GM18868 (cell line): ENCODE data around the gene FRS3.
"Not testable (repeated sequence)": the region's sequence is repeated elsewhere in the genome, so short reads cannot be mapped to it uniquely, and the experiment has no call there.

Experiments used
- ATAC-seq: cut with Tn5 transposase; IDR thresholded peaks from one replicate; pipeline ENCODE4 v1.9.1; 2021; ENCODE audit warnings: mild to moderate bottlenecking, moderate library complexity; ENCODE audit not compliant: unreplicated experiment

The FRS3 gene

DNA sequence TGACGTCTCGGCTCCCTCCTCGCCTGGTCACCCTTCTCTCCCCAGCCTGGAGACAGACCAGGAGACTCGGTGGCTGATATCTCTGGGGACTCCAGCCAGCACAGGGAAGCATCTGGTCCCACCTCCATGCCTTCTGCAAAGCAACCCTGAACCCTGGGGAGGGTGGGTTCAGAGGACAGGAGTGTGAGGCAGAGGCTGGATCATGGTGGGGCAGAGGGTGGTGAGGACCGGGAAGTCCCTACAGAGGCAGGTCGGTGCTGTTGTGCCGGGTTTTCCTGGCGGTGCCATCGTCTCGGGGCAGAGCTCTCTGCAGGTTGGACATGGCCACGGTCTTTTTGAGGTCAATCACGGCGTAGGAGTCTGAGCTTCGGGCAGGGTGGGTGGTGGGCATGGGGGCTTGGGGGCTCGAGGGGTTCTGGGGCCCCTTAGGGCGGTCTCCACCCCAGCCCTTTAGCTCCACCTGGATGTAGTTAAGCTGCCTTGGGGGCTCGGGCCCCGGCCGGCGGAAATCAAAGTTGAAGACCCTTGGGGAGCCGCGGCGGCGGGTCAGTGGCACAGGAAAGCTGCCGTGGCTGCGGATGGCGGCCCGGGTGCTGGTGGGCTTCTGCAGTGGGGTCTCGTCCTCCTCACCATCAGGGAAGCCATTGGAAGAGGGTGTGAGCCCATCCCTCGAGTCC, 9.2 kb downstream of the FRS3 start:
- ATAC-seq: no peak

DNA sequence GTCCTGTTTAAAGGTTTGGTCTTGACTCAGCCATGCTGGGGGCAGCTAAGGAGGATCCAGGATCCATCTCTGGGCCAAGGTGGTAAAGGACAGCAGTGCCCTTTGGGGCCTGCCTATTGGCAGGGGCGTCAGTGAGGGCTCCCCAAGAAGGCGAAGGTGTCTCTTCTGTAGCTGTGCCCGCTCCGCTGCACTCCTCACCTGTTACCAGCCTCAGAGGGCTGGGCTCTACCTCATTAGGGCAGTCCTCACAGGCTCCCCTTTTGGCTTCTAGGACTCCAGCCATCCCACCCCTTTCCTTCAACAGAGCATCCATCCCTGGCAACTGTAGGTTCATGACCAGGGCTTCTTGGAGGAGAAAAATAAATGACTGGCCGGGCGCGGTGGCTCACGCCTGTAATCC, 10.3 kb downstream of the FRS3 start:
- no peak for ATAC-seq

DNA sequence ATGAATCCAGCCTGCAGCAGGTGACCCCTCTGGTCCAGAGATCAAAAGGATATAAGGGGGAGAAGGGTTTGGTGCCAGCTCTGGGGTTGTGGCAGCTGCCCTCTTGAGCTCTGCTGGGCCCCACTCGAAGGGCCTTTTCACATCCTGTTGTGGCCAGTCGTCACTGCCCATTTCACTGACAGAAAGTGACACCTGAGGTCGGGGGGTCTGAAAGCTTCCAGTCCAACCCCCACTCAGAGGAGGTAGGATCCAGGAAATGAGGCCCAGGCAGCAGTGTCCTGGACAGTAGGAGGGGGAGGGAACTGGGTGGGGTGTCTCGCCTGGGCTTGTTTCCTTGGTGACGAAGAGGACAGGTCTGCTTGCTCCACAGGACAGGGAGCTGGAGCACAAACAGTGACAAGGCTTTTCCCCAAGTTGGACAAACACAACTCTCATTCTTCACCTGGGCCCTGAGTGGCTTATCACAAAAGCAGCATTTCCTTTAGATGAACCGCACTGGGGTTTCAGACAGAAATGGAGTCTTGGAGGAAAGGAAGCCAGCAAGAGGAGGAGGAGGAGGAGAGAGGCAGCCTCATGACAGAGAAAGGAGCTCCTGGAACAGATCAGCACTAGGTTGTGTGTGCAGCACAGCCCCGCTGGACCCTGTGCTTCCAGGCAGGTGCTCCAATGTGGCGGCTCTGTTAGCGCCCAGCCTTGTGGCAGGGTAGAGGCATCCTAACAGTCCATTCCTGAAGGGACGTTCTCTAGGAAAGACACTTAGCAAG, 11.0 kb downstream of the FRS3 start:
- ATAC-seq: no peak

DNA sequence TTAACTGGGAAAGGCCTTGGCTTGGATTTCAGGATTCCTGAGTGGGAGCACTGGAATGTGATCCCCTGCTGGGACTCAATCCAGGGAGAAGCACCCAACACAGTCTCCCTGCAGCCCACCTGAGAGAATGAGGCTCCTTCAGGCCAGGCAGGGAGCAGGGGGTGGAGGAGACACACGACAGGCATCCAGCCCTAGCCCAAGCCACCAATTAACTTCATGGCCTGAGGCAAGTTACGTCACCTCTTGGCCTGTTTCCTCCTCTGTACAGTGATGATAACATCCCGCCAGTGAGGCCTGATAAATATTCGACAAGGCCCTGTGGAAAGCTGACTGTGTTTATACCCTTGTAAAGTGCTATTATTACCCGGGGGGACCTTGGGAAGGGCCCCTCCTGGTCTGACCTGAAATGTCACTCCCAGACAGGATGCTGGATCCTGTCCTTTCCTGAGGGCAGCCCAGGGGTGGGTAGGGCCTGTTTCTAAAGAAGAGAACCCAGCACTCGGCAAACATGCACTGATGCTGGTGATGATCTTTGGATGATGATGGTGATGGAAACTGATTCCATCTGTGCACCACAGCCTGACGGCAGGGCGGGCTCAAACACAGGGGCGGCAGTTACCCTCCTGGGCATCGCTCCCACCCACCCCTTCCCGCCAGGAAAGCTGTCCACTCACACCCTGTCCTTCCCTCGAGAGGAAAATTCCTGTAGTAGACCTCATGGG, 12.4 kb downstream of the FRS3 start:
- no peak for ATAC-seq

DNA sequence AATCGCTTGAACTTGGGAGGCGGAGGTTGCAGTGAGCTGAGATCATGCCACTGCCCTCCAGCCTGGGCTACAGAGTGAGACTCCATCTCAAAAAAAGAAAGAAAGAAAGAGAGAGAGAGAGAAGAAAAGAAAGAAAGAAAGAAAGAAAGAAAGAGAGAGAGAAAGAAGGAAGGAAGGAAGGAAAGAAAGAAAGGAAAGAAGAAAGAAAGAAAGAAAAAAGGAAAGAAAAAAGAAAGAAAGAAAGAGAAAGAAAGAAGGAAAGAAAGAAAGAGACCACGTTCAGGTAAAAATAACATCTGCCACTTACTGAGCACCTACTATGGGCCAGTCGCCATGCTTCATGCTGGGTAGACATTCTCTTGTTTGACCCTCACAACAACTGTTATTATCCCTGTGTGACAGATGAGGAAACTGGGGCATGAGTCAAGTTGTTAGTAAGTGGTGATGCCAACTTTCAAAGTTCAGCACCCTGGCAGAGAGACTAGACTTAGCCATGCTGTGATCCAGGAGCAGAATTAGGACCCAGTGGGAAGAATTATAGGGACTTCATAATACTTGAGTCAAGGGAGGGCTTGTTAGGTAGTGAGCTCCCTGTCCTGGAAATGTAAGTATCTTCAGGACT, 13.5 kb downstream of the FRS3 start:
- not testable (repeated sequence) for ATAC-seq

DNA sequence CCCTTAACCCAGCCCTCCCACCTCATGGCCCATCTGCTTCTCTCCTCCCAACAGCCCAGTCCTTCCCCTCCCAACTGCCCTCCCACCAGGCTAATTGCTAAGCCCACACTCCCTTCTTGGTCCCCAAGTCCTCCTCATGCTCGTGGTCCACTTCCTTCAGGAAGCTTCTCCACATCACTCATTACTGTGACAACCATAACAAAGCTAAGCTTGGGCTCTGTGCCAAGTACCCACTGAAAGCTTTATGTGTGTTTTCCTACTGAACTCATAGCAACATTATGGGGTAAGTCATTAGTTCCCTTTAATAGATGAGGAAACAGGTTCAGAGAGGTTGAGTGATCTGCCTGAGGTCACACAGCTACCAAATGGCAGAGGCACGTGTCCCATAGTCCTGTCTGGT, 16.2 kb downstream of the FRS3 start:
- no peak for ATAC-seq

DNA sequence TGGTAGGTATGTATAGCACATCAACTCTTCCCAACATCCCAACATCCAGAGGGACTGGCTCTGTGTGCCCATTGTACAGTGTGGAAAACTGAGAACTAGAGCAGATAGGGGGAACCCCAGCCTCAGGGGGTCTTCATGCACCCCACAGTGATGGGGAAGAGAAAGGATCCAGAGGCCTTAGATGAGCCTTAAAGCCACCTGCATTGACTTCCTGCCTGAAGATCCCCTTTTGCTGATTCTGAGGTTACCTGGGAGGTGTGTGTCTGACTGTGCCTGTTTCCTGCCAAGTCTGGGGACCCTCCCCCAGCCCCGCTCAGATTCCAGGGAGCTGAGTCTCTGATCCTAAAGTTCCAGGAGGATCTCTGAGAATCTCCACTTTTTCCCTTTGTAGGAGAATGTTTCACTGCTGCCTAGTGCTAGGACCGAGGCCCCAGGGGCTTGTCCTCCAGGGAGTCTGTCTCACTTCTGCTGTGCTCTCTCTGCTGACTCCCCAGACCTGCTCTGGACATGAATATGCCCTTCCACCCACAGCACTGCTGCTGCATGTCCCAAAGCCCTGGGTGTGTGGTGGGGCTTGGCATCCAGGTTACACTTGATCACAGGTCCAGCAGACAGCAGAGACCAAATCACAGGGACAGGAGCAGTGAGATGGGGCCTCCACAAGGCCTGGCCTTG, 19.7 kb downstream of the FRS3 start:
- ATAC-seq: no peak

DNA sequence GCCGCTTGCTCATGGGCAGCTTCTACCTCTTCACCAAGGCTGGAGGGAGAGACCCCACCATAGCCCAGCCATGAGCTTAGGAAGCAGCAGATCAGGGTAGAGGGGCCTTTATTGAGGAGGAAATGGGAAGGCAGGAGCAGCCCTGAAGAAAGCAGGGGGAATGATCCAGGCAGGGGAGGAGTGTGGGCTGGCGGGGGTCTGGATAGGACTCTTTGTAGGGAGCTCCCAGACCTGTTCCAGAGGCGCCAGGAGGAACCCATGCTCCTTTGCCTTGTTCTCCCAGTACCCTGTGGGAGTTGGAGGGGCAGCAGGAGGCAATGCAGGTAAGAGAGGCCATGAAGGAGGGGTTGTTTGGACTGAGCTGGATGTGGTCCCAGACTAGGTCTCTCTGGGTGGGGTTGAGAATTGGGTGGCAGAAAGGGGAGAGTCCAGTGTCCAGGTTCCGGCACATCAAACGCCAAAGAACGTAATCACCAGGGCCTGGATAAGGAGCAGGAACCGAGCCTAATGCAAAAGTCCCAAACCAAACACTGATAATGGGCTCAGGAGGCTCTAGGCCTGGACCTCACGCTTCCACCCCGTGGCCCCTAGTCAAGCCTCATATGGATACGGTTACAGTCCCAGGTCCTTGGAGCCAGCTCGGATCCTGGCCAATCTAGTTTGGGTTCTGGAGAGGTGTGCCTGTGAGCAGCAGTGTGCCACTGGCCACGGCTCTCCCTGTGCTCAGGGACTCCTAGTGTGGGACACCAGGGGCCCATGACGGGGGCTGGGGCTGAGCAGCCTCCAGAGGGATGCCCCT, 20.4 kb downstream of the FRS3 start:
- no peak for ATAC-seq

DNA sequence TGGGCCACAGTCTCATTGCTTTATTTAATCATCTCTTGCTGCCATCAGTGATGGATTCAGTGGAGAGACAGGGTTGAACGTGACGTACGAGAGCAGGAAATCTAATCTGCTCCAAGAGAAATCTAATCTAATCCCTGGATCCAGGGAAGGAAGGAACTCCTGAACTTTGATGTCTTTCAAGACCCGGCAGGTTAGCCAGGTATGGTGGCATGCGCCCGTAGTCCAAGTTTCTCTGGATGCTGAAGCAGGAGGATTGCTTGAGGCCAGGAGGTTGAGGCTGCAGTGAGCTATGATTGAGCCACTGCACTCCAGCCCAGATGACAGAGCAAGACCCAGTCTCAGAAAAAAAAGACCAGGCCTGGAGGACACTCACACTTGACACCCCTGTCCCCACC, 21.1 kb downstream of the FRS3 start:
- no peak for ATAC-seq

DNA sequence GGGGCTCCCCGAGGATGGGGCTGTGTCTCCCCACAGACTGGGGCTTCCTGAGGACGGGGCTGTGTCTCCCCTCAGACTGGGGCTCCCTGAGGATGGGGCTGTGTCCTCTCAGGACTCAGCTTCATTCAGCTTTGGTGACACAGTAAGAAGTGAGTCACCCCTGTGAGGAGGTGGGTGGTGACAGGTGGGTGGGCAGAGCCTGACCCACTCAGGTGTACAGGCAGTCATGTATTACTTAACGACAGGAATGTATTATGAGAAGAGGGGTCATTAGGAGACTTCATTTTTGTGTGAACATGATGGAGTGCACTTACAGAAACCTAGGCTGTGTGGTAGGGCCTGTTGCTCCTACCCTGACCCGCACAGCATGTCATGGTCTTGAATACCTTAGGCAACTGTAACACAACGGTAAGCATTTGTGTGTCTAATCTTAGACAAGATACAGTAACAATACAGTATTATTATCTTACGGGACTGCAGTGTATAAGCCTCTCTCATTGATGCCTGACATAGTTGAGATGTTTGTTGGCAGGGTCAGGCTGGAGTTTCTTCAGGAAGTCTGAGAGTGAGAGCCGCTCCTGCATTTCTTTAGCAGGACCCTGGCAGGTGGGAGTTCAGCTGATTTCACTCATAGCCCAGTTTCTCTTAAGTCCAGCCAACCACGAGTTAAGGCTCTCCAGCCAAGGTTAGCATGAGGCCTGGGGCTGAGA, 21.6 kb downstream of the FRS3 start:
- no peak for ATAC-seq

DNA sequence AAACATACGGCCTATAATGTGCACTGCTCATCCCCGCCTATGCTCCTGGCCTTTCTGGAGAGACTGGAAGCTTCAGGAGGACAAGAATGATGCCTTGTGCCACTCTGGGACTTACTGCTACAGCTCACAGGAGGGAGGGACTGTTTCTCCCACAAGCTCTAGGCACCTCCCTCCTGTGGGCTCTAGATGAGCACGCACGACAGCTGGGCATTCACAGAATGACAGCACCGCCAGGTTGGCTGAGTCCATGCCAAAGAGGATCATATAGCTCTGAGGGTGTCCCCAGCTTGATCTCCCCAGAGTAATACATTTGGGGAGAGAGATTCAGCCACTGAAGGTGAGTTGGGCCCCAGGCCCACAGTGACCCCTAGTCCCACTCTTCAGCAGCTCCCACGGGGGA, 22.4 kb downstream of the FRS3 start:
- ATAC-seq: no peak

DNA sequence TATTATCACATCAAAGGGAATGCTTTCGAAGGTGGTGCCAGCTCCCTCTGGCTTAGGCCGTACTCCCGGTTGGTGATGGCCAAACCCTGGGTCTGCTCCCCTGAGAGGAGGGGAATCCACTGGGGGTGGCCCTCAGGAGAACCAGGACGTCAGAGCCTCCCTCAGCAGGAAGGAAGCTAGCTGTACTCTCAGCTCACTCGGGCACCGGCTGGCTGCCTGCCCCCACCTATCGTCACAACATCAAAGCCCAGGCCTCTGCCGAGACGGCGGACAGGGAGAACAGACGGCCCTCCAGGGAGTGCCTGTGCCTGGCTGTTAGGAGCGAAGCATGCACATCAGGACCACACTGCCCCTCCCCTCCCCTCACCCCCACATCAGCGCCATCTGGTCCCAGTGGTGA, 23.3 kb downstream of the FRS3 start:
- no peak for ATAC-seq

DNA sequence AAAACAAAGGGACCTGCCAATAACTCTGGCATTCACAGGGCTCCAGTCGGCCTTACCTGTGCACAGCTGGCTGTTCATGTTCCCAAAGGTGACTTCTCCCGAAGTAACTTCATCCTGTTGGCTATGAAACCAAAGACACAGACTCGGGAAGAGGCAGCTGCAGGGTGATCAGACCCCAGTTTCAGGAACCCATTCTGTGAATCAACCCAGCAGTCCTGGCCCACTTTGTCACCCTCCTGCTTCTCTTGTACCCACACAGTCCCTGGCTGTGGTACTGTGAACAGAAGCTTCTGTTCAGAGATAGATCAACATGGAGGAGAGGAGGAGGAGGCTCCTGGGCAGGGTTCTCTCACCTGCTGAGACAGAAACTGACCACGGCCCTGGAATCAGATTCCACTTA, 23.8 kb downstream of the FRS3 start:
- ATAC-seq: no peak

DNA sequence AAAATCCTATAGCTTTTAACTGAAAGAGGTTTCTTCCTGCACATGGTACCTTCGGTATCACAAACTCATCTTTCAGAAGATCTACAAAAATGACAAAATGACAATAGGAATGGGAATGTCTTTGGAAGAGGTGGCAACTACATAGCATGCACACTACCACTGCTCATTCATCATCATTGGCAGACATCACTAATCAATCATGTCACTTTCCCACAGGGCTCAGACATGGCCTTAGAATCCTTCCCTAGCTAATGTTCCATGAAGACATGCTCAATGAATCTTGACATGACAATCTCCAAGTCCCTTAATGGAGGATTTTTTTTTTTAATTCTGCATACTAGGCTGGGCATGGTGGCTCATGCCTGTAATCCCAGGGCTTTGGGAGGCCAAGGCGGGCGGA, 29.3 kb downstream of the FRS3 start:
- ATAC-seq: no peak

DNA sequence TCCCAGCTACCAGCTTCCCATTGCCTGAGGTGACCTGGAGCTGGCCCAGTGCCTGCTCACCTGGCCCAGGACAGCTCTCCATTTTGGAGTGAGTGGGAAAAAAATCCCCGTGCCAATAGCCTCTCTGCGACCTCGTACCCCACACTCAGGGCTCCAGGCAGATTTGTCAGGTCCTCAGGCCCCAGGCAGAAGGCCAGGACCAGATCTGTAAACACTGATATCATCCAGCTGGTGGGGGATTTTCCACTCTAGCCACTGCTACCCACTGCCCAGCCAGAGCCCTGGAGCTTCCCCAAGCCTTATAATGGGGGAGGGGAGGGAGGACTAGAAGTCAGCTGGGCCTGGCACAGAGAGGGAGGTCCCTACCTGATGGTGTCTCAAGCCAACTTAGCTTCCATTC, 31.2 kb downstream of the FRS3 start:
- ATAC-seq: no peak

DNA sequence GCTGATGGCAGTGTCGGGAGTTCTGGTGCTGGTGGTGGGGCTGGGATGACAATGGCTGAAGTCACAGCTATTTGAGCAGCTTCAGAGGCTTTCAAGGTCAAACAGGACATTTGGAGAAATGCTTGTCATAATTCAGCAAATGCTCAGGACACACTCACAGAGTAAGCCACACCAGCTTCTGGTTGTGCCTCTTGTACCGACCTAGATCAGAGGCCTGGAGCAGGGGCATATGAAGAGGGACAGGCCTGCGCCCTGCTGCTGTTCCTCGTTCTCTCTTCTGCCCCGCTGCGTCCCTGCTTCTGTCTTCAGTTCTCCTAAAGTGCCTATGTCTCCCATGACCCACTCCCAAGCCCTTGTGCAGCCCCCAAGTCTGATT, 31.6 kb downstream of the FRS3 start:
- no peak for ATAC-seq

DNA sequence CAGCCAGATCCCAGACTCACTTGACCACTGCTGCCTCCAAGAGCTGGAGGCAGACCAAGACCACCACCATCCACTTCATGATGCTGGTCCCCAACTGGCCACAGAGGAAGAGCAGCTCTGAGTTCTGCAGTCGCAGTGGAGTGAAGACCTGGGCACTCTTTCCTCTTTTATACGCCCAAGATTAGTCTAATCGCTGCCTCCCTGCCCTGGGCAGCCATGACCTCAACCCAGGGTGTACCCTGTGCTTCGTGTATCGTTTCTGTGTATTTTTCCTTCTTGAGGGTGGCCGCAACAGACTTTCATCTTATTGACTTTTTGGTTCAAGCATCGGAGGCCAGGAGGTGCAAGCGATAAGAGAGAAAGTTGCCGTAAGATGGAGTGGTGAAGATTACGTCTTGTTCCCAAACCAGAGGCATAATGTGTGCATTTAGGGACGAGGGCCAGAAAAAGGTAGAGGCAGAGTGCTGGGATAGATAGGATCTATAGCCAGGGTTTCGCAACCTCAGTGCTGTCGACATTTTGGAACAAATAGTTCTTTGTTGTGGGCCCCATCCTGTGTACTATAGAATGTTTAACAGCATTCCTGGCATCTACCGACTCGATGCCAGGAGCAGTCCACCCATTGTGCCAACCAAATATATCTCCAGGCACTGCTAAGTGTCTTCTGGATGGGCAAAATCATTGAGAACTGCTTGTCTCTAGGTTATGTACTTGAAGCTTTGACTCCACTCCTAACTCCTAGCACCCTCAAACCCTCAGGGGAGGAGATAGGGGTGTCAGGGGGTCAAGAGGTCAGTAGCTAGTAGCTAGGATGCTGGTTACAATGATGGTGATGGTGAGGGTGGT, 32.2 kb downstream of the FRS3 start, which contains the start of gene PGC:
Gene PGC (minus strand): TSS at position 142 of the 846 bp plus-strand sequence. CDS start 63 bp downstream, at position 79.
- ATAC-seq: no peak

DNA sequence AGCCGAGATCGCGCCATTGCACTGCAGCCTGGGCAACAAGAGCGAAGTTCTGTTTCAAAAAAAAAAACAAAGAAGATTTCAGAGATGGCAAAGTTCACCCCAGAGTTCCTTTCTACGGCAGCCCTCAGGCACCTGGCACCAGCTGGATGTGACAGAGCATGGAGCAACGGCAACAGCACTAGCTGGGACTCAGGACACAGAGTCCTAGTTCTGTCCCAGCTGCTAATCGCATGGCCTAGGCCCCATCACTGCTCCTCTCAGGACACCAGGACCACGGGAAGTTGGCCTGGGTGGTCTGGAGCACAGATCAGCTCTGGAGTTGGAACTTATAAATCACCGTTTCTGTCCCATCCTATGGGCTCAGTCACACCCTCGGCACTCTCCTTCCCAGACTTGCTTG, 33.6 kb downstream of the FRS3 start:
- no peak for ATAC-seq
